Uterus (tissue), 4 donors: ENCODE data around the gene SRP9. TPM values are rescaled to one million over a fixed set of nuclear protein-coding genes. Genes with fewer than 3 reads are reported as not detected.

Experiments
- DNase-seq, 2 donors: peaks; one replicate each; pipeline ENCODE4 v3.0.0-alpha.2; 2019 to 2020
- H3K27ac ChIP-seq, 2 donors: fragments of 200-600 bp; sonication (generic); 1 replicate in 1 of 2; 2 replicates in 1 of 2; pipeline ENCODE4 v1.5.1; 2016 to 2018
- H3K27me3 ChIP-seq, 2 donors: fragments of 200-600 bp; sonication (generic); one replicate each; pipeline ENCODE4 v1.5.1; 2018 to 2019; ENCODE audit warnings: control low read depth in 1 of 2
- H3K36me3 ChIP-seq, 2 donors: fragments of 200-600 bp; sonication (generic); one replicate each; pipeline ENCODE4 v1.5.1; 2019; ENCODE audit warnings: control low read depth in 1 of 2
- H3K4me1 ChIP-seq, 2 donors: fragments of 200-600 bp; sonication (generic); one replicate each; pipeline ENCODE4 v1.5.1; 2018 to 2019; ENCODE audit warnings: control low read depth in 1 of 2
- H3K4me3 ChIP-seq, 2 donors: fragments of 200-600 bp; sonication (generic); 1 replicate in 1 of 2; 2 replicates in 1 of 2; pipeline ENCODE4 v1.5.1; 2018 to 2019; ENCODE audit warnings: mild to moderate bottlenecking in 1 of 2
- H3K9me3 ChIP-seq, 2 donors: fragments of 200-600 bp; sonication (generic); one replicate each; pipeline ENCODE4 v1.5.1; 2019; ENCODE audit warnings: control low read depth in 1 of 2
- CTCF ChIP-seq, 4 experiments: fragments of 200-600 bp in 2 of 4; fragments of 450-650 bp in 2 of 4; sonication (generic) in 2 of 4; IDR thresholded peaks; one replicate each; pipeline ENCODE4 v1.5.1; 2016 to 2019; ENCODE audit warnings: antibody characterized with exemption in 4 of 4, mild to moderate bottlenecking in 2 of 4, moderate library complexity in 1 of 4
- POLR2A ChIP-seq, 2 donors: fragments of 450-650 bp; IDR thresholded peaks; one replicate each; pipeline ENCODE4 v1.6.1; 2016; ENCODE audit warnings: antibody characterized with exemption in 2 of 2, mild to moderate bottlenecking in 1 of 2, moderate library complexity in 1 of 2
- intact Hi-C: fragments of 100-400 bp; cut with DNase I; formaldehyde crosslinking; loops from one replicate; pipeline ENCODE4 v1.15.1; 2023; ENCODE audit warnings: low total_unique reads
- total RNA-seq, 4 donors: library from RNA; depleted of rRNA in 3 of 4; stranded (reverse); fragments of >200 nt in 3 of 4; gene quantifications; one replicate each; pipeline versions ENCODE4 v1.1.0 to v1.2.4, GENCODE V29; 2014 to 2023
- donor health status: DM: yes; HTN: yes; CAD: no.

SRP9 gene
- total RNA-seq, result 100 to 1,000 TPM; 169 to 551 (median 202) TPM

GRCh38 chr1:225777583-225778336, at the start of gene SRP9:
SRP9 (plus strand) TSS chr1:225777826; CDS start chr1:225777941, 115 bp downstream.
- DNase-seq, result peak; percentile 98 to 99
- Histone ChIP-seq H3K27ac (peak within 1 kb of the TSS; percentile 93 to 96), H3K27me3 (no peaks in the 10 kb centered on the region), H3K36me3 (no peaks in the 10 kb centered on the region), H3K9me3 (no peaks in the 10 kb centered on the region), H3K4me1 (peaks cover 0 to 5% of the 10 kb centered on the region in 2 donors), H3K4me3 (peak within 1 kb of the TSS; percentile 62 to 87)
- TF ChIP-seq POLR2A (IDR thresholded peaks at IDR 0.05) (peak; percentile 66 to 83), CTCF (IDR thresholded peaks at IDR 0.05) (peak; percentile 84 to 95 (median 90))
- intact Hi-C loops, result loop anchor here (10.0 kb wide), 2 partner anchors 123 to 303 kb away; partner anchors contain the start of gene ENAH

- peaks cover 0 to 11% of the 10 kb centered on the region in 2 donors for H3K4me1 ChIP-seq
- intact Hi-C loops, result no loop called here
These were observed 46.1 kb upstream of the SRP9 start for GRCh38 chr1:225731491-225731890.

GRCh38 chr1:225733254-225733653, 44.4 kb upstream of the SRP9 start:
- Histone ChIP-seq H3K4me3 (no peak overlapping the region), H3K27ac (no peak overlapping the region), H3K36me3 (no peaks in the 10 kb centered on the region), H3K4me1 (peaks cover 0 to 11% of the 10 kb centered on the region in 2 donors), H3K27me3 (no peaks in the 10 kb centered on the region), H3K9me3 (no peaks in the 10 kb centered on the region)
- intact Hi-C loops, result no loop called here
- no peak for DNase-seq
- no peak for TF ChIP-seq CTCF (IDR thresholded peaks at IDR 0.05)
- no peak for TF ChIP-seq POLR2A (IDR thresholded peaks at IDR 0.05)

More at GRCh38 chr1:225731491-225731890, 46.1 kb upstream of the SRP9 start:
- no peak overlapping the region for H3K4me3 ChIP-seq
- no peaks in the 10 kb centered on the region for H3K36me3 ChIP-seq
- no peaks in the 10 kb centered on the region for H3K27me3 ChIP-seq
- H3K9me3 ChIP-seq, result no peaks in the 10 kb centered on the region
- no peak for DNase-seq
- TF ChIP-seq CTCF (IDR thresholded peaks at IDR 0.05) (no peak), POLR2A (IDR thresholded peaks at IDR 0.05) (no peak)
- H3K27ac ChIP-seq, result no peak overlapping the region

- H3K4me3 ChIP-seq, result no peak overlapping the region
- peak overlapping the region; percentile 56 to 83 for H3K27ac ChIP-seq
- H3K9me3 ChIP-seq, result no peaks in the 10 kb centered on the region
- peaks cover 0 to 11% of the 10 kb centered on the region in 2 donors for H3K4me1 ChIP-seq
- H3K27me3 ChIP-seq, result no peaks in the 10 kb centered on the region
- intact Hi-C loops, result no loop called here
- DNase-seq, result peak; percentile 79 to 80
- no peaks in the 10 kb centered on the region for H3K36me3 ChIP-seq
- TF ChIP-seq CTCF (IDR thresholded peaks at IDR 0.05), result no peak
- TF ChIP-seq POLR2A (IDR thresholded peaks at IDR 0.05), result no peak
These were observed 42.1 kb upstream of the SRP9 start for GRCh38 chr1:225735252-225736149.
